ENCODE measurements around the gene PAX7.

DNA sequence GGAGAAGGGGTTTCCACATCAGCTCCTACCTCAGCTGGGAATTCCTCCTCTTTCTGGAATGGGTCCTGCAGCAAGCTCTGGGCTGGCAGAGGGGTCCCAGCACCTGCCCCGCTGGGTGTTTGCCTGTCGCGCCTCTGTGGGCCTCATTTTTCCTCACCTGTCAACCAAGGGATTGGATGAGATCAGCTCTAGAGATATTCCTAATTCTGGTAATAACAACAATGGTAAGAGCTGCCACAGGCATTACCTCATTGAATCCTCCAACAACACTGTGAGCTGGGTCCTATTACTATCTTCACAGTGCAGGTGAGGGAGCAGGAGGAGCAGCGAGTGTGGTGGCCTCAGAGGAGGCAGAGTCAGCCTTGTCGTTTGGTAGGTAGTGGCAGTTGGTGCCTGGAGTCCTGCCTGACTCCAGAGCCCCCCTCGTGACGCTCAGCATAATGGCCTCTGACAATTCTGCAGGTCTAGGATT is 23.3 kb upstream of the PAX7 start:
- TF ChIP-seq EZH2 (IDR thresholded peaks at IDR 0.05; ENCODE audit: borderline replicate concordance, insufficient read depth, low read depth, low read length, poor library complexity, severe bottlenecking) (no peak), CTCF (IDR thresholded peaks at IDR 0.05) (no peak)

Data from B cell (primary cell).